ENCODE measurements around the gene GNG7.
"Not testable (repeated sequence)": the region's sequence is repeated elsewhere in the genome, so short reads cannot be mapped to it uniquely, and the experiment has no call there.

GNG7 gene

DNA sequence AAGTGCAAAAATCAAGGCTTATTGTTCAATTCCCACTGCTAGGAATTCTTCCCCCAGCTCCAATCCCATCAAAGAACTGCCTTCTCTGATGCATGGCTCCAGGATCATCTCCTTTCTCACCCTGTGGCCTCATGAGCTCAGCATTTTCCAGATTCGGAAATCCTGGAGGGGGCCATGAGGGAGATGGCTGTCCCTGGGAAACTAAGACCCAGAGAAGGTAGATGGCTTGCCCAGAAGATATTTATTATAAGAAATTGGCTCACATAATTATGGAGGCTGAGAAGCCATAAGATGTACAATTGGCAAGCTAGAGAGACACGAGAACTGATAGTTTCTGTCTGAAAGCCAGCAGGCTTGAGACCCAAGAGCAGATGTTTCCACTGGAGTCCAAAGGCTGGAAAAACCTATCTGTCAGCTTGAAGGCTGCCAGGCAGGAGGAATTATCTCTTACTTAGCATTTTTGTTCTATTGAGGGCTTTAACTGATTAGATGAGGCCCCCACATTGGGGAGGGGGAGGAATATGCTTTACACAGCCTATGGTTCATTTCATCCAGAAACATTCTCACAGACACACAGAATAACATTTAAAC is 168.0 kb downstream of the GNG7 start:
- DNase-seq (ENCODE audit: low read depth in 2 of 2), result no peak

DNA sequence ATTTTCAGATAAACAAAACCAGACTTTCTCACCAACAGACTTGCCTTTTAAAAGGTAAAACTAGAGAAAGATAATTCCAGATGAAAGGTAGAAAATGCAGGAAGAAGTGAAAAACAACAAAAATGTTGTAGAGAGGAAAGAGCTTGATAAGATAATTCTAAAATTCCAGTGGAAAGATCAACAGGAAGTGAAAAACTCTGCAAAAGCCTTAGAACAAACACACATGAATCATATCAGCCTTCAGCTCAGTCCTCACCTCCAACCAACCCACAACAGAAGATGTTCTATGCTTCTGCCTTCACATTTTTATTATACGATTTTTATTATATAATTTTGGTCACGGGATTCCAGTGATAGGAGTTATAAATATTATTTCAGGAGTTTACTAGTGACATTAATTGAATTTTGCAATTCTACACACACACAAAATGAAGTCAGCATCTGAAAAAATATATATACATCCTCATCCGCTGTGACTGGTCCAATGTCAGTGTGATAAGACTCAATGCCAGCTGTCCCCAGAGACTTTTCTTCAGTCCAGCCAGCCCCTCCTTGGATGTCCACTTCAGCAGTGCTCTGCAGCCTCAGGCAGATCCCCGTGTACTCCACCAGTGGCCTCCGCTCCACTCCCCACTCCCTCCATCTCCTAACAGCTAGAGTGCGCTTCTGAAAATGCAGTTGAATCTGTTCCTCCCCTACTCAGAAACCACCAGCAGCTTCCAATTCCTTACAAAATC is 168.6 kb downstream of the GNG7 start:
- DNase-seq (ENCODE audit: low read depth in 2 of 2), result no peak

- DNase-seq (ENCODE audit: low read depth in 2 of 2), result no peak
These were observed 169.4 kb downstream of the GNG7 start for GRCh38 chr19:2533072-2533425.

DNA sequence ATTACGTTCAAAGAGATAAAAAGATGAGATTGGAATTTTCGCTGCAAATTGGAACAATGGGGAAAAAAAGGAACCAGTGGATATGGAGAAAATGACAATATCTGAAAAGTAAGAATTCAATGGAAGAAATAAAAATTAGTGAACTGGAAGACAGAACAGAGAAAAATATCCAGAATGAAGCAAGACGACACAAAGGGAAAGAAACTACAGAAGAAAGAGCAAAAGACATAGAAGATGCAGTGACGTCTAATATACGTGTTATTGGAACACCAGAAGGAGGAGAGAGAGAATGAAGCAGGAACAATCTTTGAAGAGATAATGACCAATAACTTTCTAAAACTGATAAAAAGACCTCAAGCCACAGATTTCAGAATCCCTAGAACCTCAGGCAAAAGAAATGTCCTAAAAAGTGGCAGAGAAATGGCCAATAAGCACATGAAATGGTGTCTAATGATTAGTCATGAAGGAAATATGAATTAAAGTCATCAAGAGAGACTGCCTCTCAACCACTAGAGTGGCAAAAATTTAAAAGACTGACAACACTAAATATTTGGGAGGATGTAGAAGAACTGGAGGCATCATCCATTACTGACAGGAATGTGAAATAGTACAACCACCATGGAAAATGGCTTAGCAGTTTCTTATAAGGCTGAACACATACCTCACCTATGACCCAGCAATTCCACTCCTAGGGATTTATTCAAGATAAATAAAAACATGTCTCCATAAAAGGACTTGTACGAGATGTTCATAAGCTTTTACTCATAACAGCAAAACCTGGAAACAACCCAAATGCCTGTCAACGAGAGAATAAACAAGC is 170.0 kb downstream of the GNG7 start:
- no peak for DNase-seq (ENCODE audit: low read depth in 2 of 2)

DNA sequence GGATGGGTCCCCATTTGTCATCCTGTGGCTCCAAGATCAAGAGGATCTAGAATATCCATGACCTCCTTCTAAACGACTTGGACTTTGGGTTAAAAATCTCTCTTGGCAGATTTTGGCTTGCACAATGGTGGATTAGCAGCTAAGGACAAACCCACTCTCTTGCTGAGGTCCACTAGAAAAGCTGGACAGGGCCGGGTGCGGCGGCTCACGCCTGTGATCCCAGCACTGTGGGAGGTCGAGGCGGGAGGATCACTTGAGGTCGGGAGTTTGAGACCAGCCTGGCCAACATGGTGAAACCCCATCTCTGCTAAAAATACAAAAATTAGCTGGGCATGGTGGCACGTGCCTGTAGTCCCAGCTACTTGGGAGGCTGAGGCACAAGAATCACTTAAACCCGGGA is 172.6 kb downstream of the GNG7 start:
- not testable (repeated sequence) for DNase-seq (ENCODE audit: low read depth in 2 of 2)

DNA sequence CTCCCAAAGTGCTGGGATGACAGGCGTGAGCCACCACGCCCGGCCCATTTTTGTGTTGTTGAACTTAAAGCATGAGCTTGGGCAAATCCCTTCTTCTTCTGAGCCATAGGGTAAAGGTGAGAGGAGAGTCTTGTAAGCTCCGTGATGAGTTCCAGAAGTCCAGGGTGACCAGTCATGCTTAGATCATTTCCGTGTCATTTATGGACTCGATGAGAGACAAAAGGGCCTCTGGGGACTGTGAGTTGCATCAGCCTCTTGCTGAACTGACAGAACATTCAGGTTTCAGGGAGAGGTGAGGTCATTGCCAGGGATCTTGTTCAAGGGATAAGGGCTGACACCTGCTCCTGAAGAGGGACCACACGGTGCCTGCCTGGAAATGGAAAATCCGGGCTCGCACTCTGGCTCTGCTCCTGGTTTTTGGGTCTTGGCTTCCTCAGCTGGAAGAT is 173.0 kb downstream of the GNG7 start:
- DNase-seq (ENCODE audit: low read depth in 2 of 2), result no peak

DNA sequence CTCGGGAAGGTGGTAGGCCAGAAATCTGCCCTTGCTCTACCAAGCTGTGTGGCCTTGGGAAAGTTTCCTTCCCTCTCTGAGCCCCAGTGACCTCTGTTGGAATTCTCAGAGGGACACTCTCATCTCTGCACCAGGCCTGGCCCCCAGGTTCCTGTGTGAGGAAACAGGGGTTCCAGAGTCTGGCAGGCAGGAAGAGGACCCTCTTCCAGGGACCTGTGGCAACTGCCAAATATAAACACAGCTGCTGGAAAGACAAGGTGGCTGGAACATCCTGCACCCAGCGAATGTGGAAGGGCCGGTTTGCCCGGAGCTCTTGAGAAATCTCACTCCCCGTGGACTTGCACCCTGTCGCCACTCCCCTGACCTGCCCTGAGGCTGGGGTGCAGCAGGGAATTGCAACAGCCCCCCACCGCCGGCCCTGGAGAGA is 173.8 kb downstream of the GNG7 start:
- DNase-seq (ENCODE audit: low read depth in 2 of 2), result no peak

DNA sequence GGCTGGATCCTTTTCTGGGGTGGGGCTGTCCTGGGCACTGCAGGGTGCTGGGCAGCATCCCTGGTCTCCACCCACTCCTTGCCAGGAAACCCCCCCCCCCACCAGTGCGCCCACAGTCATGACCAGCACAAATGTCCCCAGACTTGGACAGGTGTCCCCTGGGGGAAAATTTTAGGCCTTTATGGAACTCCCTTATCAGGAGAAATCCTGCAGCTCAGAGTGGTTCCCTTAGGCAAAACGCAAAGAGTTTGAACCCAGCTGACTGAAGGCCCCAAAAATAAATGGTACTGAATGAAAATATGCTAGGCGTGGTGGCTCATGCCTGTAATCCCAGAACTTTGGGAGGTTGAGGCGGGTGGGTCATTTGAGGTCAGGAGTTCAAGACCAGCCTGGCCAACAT is 174.8 kb downstream of the GNG7 start:
- no peak for DNase-seq (ENCODE audit: low read depth in 2 of 2)

- DNase-seq (ENCODE audit: low read depth in 2 of 2), result no peak
These were observed 175.3 kb downstream of the GNG7 start for GRCh38 chr19:2527171-2527570.

GRCh38 chr19:2524840-2525723 is 177.4 kb downstream of the GNG7 start:
- DNase-seq (ENCODE audit: low read depth in 2 of 2), result no peak

DNA sequence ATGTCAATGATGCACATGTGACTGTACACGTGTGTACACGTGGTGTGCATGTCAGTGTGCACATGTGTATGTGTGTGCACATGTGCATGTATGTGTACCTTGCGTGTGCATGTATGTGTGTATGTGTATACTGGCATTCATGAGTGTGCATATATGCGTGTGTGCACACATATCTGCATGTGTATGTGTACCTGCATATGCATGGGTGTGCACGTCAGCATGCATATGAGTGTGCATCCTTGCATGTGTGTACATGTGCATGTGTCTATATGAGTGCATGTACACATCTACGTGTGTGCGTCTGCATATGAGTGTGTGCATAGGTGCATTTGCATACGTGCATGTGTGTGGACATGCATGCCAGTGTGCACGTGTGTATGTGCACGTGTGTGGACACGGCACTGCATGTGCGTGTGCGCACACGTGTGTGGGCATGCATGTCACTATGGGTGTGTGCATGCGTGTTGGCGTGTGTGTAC is 178.1 kb downstream of the GNG7 start:
- DNase-seq (ENCODE audit: low read depth in 2 of 2), result no peak

GRCh38 chr19:2523630-2524311 is 178.7 kb downstream of the GNG7 start:
- no peak for DNase-seq (ENCODE audit: low read depth in 2 of 2)

DNA sequence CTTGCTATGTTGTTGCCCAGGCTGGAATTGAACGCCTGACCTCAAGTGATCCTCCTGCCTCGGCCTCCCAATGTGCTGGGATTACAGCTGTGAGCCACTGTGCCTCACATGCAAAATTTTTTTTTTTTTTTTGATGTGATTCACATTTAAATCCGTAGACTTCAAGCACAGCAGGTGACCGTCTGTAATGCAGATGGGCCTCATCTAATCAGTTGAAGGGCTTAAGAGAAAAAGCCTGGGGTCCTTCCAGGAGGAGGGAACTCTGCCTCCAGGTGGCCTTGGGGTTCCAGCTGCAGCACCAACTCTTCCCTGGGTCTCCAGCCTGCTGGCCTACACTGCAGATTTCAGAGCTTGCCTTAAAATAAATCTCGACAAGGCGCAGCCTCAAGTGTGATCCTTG is 183.0 kb downstream of the GNG7 start:
- DNase-seq (ENCODE audit: low read depth in 2 of 2), result no peak

DNA sequence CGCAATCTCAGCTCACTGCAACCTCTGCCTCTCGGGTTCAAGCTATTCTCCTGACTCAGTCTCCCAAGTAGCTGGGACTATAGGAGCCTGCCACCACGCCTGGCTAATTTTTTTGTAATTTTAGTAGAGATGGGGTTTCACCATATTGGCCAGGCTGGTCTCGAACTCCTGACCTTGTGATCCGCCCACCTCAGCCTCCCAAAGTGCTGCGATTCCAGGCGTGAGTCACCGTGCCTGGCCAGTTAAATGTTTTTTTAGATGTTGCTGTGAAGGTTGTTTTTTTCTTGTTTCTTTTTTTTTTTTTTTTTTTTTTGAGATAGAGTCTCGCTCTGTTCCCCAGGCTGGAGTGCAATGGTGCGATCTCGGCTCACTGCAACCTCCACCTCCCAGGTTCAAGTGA is 183.6 kb downstream of the GNG7 start:
- not testable (repeated sequence) for DNase-seq (ENCODE audit: low read depth in 2 of 2)

GRCh38 chr19:2517881-2518601 is 184.5 kb downstream of the GNG7 start:
- DNase-seq (ENCODE audit: low read depth in 2 of 2), result no peak

DNA sequence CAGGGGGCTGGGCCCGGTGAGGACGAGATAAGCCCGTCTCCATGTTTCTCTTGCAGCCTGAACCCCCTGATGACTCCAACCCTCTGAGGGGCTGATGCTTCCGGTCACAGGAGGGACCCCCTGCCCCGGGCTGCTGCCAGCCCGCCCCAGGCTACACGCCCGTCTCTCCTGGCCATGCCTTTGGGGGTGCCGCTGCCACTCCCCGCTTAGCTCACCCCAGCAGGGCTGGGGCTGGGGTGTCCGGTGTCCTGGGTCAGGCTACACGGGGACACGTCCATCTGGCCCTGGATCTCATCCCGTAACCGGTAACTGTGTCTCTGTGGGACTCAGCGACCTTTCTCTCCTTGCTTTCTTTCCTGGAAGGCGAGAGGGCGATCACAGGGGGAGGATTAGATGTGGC is 185.8 kb downstream of the GNG7 start:
- no peak for DNase-seq (ENCODE audit: low read depth in 2 of 2)

DNA sequence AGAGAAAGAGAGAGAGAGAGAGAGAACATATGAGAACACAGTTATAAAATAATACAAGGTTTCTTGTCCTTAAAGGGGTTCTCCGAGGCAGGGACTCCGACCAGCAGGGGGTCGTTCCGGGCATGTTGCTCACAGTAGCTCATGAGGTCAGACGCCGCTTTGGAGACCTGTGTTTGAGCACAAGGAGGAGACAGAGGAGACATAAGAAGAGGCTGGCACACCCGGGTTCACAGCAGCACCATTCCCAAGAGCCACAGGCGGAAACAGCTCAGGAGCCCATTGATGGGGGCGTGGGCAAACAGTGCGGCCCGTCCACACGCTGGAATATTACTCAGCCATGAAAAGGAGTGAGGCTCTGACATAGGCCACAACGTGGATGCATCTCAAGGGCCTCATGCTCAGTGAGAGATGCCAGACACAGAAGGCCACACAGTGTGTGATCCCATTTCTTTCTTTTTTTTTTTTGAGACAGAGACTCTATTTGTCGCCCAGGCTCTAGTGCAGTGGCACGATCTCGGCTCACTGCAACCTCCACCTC is 187.4 kb downstream of the GNG7 start:
- DNase-seq (ENCODE audit: low read depth in 2 of 2), result no peak

GRCh38 chr19:2512523-2513431 is 189.7 kb downstream of the GNG7 start:
- DNase-seq (ENCODE audit: low read depth in 2 of 2), result no peak

- no peak for DNase-seq (ENCODE audit: low read depth in 2 of 2)
These were observed 190.5 kb downstream of the GNG7 start for GRCh38 chr19:2511991-2512390.

All from stimulated activated CD8-positive, alpha-beta memory T cell treated with anti-CD3 and anti-CD28 coated beads, Interleukin-15, amount 100 ng/mL, for 48 hours (primary cell).